Measurements from ENCODE around the gene ADISSP. TPM values are rescaled to one million over a fixed set of nuclear protein-coding genes. Genes with fewer than 3 reads are reported as not detected.

Gene ADISSP
- 102 to 175 TPM (median 168 TPM) in 5 replicates for total RNA-seq (2022; extraction: Qiagen RNA extraction)

DNA sequence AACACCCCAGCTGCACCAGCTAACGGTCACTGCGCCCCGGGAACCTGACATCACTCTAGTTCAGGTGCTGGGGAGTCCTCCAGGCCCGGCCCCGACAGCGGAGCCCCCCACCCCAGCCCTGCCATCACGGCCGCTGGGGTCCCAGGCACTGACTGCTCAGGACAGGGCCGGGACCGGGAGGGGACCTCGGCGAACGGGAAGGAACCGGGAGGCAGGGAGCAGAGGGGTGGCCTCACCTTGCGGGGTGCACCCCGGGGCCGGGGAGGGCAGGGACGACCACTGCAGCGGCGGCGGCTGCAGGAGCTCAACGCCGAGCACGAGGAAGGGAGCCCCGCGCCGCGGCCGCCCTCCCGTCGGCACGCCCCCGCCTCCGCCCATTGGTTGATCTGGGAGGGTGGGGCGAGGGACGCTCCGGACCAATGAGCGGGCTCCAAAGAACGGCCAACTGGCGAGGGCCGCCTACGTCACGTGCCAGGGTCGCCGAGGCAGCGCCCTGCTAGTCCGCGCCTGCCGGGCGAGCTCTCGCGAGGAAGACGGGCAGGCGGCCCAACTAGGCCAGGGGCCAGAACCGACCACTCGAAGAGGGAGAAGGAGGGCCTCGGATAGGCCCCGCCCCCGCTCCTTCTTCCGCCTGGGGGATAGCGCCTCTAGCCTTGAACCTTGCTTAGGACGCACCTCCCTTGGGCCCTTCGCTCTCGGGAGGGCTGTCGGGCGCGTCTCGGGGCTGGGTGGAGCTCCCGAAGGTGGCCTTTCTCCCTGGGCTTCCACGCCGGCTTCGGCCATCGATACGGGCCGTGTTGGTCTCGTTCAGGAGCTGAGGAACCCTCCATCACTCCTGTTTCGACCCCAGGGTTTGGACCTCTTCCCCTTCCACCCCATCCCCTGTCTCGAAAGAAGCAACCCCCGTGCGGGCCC is at the start of gene ADISSP:
ADISSP (minus strand) TSS at position 327 of the 915 bp plus-strand sequence. CDS start 7,653 bp downstream, outside the sequence.

DNA sequence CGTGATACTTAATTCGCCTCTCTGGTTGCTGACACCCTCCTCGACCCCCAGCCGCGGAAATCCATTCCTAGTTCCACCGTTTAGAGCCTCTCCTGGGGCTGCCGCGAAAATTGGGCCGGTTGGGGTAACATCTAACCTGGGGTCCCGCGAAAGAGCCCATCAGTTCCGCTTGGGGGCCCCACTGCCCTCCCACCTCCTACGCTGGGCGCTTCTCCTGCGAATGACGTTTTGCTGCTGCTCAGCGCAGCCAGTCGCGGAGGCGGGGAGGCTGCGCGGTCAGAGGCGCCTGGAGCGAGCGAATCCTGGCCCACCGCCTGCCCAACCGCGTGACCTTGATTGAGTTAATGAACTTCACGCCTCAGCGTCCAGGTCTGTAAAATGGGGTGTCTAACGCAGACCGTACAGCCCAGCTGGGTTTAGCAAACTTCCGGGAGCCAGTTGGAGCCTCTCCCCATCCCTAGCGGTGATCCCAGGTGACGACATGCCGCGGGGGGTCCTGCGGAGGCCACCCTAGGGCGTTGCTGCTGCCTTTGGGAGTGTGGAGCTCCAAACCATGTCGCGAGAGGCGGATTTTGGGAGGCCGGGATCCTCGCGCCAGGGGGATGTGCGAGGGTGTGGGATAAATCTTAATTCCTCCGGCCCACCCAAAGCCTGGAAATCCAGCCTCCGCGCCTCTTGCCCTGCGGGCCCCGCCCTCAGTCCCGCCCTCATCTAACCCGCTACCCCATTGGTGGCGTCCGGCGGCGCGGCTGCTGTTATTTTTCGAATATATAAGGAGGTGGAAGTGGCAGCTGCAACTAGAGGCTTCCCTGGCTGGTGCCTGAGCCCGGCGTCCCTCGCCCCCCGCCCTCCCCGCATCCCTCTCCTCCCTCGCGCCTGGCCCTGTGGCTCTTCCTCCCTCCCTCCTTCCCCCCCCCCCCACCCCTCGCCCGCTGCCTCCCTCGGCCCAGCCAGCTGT is 28.2 kb upstream of the ADISSP start, which contains the start of gene CDC25B:
CDC25B (plus strand) TSS at position 800 of the 958 bp plus-strand sequence. CDS start 222 bp downstream, outside the sequence.

DNA sequence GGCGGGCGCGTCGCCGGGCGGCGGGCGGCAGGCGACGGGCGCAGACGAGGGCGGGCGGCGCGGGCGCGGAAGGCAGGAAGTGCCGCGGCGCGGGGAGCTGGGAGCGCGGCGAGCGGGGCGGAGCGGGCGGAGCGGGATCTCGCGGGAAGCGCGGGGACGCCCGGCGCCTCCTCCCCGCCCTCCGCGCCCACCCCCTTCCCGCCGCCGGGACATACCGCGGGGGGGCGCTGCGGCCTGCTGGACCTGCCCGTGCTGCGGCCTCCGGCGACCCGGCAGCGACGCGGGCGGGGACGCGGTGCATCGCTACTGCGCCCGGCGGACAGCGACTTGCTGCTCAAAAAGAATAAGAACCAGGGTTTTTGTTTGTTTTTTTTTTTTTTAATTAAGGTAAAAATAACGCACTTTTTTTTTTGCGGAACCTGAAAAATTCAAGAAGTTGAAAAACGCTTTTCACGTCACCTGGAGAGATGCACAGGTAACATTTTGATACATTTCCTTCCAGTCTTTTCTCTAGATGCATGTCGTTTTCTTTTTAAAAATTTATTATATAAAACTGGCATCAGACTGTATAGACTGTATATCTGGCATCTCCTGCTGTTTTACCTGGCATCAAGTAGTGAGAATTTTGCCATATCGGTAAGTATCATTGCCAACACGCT is 19.2 kb upstream of the ADISSP start, which contains the start of gene CENPB:
CENPB (minus strand) TSS at position 76 of the 659 bp plus-strand sequence. CDS start 257 bp downstream, outside the sequence.

DNA sequence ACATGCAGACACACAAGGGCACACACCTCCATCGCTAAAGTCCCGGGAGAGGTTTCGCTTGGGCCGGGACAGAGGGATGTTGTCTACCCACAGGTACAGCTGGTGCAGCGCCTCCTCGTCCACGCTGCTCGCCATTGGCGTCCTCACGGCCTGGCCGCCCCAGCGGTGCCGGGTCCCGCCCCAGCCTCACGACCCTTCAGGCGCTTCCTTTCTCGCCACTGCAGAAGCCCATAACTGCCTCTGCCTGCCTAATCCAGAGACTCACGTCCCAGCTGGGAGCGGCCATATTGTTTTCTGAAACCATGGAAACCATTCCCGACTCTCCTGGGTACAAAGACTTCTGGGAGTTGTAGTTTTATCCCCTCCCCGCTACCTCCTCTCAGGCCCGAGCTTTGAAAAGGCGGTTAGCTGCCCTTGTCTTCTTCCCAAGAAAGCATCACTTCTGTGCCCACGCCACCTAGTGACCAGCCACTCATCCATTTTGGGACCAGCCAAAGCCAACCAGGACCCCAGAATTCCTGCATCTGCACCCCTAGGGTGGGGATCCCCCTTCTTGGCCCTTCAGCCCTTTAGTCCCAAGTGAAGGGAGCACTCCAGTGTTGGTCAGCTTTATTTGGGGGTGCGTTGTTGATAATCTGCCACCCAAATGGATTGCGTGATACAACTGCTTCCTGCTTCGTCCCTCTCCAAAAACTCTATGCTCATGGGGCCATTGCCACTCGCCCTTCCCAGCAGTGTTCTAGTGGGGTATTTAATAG is 13.8 kb upstream of the ADISSP start, which contains the start of gene SPEF1:
SPEF1 (minus strand) TSS at position 296 of the 758 bp plus-strand sequence; CDS start at position 135, 161 bp downstream.

DNA sequence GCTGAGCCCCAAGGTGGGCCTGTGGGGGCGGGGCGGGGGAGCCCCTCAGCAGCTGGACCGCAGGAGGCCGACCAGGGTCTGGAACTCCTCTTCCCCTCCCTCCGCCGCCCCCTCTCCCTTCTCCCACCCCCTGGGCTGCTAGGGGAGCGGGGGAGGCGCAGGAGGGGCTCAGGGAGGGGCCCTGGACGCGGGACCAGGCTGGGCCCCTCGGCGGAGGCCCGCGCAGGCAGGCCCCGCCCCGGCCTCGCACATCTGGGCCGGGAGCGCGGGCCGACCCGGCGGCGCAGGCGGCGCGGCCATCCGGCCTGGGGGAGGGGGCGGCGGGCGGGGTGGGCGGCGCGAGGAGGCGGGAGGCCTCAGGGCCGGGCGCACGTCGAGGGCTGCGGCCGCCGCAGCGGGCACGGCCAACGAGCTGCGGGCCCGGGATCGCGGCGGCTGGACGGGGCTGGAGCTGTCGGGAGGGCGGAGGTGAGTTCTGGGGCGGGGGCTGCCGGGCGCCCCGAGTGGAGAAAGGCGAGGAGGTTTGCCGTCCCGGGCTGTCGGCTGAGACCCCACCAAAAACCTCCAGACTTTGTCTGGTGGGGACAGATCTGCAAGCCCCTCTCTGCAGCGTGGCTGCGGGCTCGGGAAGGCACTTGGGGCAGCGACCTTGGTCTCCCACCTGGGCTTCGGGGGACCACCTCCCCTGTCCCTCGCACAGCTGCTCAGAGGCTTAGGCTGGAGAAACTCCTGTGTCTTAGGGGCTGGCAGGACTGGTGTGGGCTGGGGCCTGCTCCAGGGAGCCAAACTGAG is 35.0 kb downstream of the ADISSP start, which contains the start of gene HSPA12B:
HSPA12B (plus strand) TSS at position 359 of the 792 bp plus-strand sequence. CDS start 5,990 bp downstream, outside the sequence.

DNA sequence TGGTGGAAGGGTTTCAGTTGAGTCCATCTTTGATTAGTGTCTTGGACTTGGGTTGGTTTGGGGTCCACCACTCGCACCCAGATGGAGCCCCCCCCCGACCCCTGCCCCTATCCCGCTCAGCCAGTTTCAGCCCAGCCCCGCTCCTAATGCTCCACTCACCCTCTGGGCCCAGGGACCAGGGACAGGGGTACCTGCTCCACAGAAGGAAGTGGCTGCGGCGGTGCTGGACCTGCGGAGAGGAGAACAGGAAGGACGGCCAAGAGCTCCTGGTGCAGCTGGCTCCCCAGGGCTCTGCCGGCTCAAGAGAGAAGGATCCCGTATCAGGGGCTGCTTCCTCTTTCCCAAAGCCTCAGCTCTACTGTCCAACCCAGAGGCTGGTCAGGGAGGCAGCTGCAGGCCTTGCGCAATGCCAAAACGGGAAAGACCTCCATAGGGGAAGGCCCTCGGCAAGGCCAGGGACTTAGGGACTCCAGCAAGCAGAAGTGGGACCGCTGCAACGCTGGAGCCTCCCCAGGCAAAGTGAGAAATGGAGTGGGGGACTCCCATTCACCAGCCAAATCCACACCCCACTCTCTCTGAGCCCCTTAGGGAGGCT is 55.2 kb downstream of the ADISSP start, which contains the start of gene SIGLEC1:
SIGLEC1 (minus strand) TSS at position 322 of the 595 bp plus-strand sequence. CDS start 5,472 bp downstream, outside the sequence.

Other genes starting within 250 kb of the ADISSP start
- gene GFRA4, start 104.4 kb downstream of the ADISSP start, total RNA-seq (2022; extraction: Qiagen RNA extraction): not detected in 5 replicates
- gene ADAM33, start 85.7 kb downstream of the ADISSP start, total RNA-seq (2022; extraction: Qiagen RNA extraction): 0.04 to 0.09 TPM (median 0.06 TPM) in 5 replicates
- gene SIGLEC1, start 55.2 kb downstream of the ADISSP start, total RNA-seq (2022; extraction: Qiagen RNA extraction): 0.02 TPM in 2 of 5 replicates, not detected in the others
- gene HSPA12B, start 35.1 kb downstream of the ADISSP start, total RNA-seq (2022; extraction: Qiagen RNA extraction): 0.40 to 0.77 TPM (median 0.60 TPM) in 5 replicates
- gene SPEF1, start 13.7 kb upstream of the ADISSP start, total RNA-seq (2022; extraction: Qiagen RNA extraction): 1.1 to 2.3 TPM (median 1.9 TPM) in 5 replicates
- 92.6 to 127 TPM (median 118 TPM) in 5 replicates for gene CENPB, start 19.0 kb upstream of the ADISSP start, total RNA-seq (2022; extraction: Qiagen RNA extraction)
- 176 to 213 TPM (median 208 TPM) in 5 replicates for gene CDC25B, start 28.6 kb upstream of the ADISSP start, total RNA-seq (2022; extraction: Qiagen RNA extraction)
- gene AP5S1, start 52.8 kb upstream of the ADISSP start, total RNA-seq (2022; extraction: Qiagen RNA extraction): 12.7 to 18.6 TPM (median 16.9 TPM) in 5 replicates
- 18.4 to 22.7 TPM (median 20.9 TPM) in 5 replicates for gene MAVS, start 79.1 kb upstream of the ADISSP start, total RNA-seq (2022; extraction: Qiagen RNA extraction)
- 50.1 to 57.6 TPM (median 51.2 TPM) in 5 replicates for gene PANK2, start 121.6 kb upstream of the ADISSP start, total RNA-seq (2022; extraction: Qiagen RNA extraction)
- 13.0 to 15.5 TPM (median 15.4 TPM) in 5 replicates for gene RNF24, start 247.8 kb upstream of the ADISSP start, total RNA-seq (2022; extraction: Qiagen RNA extraction)